Stimulated activated CD4-positive, alpha-beta T cell treated with anti-CD3 and anti-CD28 coated beads, TNF-alpha, amount 100 ng/mL, for 24 hours (primary cell): ENCODE measurements around the gene NDUFB10.
"Not testable (repeated sequence)": the region's sequence is repeated elsewhere in the genome, so short reads cannot be mapped to it uniquely, and the experiment has no call there.

Experiments
- DNase-seq, 3 experiments: peaks; one replicate each; pipeline ENCODE4 v3.0.0-alpha.2; 2020; ENCODE audit warnings: low read depth in 3 of 3

NDUFB10 gene

GRCh38 chr16:1924095-1924494 lies 35.2 kb upstream of the NDUFB10 start:
- no peak for DNase-seq

DNA sequence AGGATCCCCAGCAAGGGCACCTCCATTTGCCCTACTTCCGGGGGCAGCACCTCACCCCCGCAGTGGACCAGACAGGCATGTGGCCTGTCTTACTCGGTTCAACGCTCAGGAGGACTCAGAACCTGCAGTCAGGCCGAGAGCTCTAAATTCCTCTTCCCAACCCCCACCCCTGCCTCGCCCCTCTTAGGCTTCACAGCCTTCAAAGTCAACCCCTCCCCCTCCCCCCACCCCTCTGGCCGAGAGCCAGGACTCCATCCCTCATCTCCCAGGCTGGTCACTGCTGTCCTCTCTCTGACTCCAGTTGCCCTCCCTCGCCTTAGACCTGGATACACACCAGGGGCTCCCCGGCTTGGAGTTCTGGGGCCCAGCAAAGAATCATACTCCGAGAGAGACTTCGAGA lies 33.1 kb upstream of the NDUFB10 start:
- no peak for DNase-seq

DNA sequence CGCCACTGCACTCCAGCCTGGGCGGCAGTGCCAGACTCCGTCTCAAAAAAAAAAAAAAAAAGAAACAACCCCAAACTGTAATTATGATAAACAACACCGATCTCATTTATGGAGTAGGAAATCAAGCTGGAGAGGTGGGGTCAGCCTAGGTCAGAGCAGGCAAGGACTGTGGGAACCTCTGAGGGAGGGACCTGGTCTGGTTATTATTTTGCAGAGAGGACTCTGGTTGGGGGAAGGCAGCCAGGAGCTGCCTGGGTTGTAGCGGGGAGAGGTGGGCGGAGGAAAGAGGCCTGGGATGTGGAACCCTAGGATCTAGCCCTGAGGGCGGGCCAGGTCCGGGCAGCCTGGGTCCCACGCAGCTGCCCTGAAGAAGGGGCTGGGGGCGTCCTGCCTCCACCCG lies 30.2 kb upstream of the NDUFB10 start:
- no peak for DNase-seq

DNA sequence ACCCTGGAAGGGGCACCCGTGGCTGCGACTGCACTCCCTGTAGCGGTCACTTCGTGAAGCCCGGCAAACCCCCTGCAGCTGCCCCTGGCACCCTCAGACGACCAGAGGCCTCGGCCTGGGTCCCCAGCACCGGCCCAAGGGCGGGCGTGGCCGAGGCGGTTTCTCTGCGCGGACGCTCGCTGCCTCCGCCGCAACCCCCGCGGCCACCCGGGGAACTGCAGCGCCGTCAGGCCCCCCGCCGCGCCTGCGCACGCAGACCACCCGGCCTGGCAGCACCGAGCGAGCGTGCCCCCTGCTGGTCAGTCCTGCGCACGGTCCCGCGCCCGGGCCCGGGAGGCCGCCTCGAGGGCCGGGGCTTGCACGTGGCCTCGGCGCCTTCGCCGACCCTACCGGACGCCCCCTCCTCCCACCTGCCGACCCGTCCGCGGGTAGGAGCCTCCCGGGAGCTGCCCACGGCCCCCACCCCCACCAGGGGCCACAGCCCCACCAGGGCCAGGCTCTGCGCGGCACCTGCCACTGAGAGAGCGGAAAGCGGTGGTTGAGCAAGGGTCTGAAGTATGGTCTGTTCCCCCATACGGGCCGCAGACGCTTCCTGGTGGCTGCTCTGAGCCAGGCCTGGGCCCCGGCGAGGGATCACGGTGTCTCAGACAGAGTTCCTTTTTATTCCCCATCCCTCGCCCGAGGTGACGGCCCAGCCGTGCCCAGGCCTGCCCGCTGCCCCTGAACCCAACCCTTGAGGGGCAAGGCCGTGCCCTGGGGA lies 29.6 kb upstream of the NDUFB10 start:
- peak; percentile 82 to 91 (median 88) for DNase-seq

DNA sequence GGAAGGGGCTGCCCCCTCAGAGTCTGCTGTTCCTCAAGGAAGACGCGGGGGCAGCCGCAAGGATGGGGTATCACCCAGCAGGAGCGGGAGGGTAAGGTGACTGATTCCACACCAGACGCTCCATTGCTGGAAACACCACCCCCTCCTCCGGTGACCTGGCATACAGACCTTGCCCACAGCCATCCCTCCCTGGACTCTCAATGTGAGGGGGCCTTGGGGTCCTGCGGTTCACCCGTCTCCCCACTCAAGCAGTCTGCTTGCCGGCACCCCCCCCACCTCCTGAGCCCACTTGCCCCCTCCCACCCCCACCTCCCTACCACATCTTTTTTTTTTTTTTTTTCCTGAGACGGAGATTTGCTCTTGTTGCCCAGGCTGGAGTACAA lies 29.0 kb upstream of the NDUFB10 start:
- no peak for DNase-seq

DNA sequence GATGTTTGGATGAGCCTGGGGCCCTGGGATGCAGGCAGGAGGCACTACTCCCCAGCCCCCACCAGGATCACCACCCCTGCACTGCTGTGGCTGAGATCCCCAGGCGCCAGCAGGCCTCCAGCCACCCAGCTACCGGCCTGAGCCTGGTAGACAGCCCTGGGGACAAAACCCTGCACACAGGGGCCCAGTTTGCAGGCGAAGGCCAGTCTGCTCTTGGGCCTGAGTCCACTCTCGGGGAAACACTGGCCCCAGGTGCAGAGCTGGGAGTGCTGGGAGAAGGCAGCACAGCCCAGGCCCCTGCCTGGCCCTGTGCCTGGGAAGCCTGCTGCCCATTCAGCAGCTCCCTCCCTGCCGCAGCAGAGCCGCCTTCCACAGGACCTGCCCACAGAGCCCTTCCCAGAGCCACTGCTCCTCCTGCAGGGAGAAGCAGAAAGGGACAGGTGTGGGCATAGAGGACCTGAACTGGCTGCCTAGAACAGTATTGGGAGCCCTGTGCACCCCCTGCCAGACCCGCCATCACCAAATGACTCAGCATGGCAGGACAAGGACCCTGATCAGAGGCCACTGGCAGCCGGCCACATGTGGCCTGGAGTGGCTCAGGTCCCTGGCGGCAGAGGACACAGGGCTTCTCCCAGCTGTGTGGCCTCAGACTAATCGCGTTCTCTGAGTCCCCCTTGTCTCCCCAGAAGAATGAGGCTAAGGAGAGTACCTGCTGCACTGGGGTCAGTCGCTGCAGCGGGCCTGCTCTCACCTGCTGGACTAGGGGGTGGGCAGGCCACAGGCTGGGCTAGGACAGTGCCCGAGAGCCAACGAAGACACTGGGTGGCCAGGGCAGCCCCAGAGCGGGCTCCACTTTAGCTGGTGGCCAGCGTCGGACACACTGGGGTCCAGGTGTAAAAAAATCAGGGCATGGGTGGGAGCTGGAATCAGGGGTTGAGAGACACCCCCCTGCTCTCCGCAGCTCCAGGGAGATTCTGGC lies 27.0 kb upstream of the NDUFB10 start:
- no peak for DNase-seq

DNA sequence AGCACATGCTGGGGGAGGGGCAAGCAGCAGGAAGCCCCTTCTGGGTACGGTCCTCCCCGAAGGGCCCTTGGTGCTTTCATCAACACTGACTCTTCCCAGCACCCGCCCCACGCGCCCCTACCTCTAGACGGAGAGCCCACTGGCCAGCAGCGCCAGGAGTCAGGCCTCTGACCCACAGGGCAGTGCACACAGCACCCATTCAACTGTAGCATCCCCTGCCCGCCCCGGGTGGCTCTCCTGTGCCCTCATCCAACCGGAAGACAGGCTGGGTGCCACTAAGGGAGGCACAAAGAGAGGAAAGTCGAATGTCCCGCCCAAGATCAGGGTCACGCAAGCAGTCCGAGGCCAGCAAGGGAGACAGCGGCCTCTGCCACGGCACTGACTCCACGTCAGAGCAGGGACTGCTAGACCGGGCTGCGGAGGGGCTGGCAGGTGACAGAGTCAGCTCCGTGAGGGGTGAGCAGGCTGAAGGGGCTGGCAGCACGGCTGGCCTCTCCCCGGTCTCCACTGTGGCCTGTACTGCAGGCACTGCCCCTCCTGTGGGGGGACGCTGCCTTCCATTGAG lies 26.2 kb upstream of the NDUFB10 start:
- DNase-seq, result no peak

GRCh38 chr16:1936945-1937479 lies 22.3 kb upstream of the NDUFB10 start:
- no peak for DNase-seq

DNA sequence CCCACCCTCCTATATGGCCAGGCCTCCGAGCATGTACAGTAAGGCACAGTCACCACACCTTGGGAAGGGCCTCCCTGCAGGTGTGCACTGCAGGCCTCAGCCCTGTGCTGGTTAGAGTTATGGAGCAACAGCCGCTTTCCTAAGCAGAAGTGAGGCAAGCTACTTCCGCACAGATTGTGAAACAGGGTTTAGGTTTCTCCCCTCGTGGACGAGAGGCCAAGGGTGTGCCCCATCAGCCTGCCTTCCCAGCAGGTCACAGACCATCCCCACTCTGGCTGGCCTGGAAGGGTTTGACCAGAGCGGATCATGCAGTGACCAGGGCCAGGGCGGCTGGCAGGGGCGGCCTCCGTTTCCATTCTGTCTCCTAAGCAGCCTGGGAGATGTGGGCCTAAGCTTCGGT lies 21.0 kb upstream of the NDUFB10 start:
- DNase-seq, result no peak

GRCh38 chr16:1938910-1939309 lies 20.4 kb upstream of the NDUFB10 start:
- no peak for DNase-seq

DNA sequence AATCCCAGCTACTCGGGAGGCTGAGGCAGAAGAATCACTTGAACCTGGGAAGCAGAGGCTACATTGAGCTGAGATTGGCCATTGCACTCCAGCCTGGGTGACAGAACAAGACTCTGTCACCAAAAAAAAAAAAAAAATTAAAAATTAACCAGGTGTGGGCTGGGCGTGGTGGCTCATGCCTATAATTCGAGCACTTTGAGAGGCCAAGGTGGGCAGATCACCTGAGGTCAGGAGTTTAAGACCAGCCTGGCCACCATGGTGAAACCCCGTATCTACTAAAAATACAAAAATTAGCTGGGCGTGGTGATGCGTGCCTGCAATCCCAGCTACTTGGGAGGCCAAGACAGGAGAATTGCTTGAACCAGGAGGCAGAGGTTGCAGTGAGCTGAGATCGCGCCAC lies 19.5 kb upstream of the NDUFB10 start:
- not testable (repeated sequence) for DNase-seq

DNA sequence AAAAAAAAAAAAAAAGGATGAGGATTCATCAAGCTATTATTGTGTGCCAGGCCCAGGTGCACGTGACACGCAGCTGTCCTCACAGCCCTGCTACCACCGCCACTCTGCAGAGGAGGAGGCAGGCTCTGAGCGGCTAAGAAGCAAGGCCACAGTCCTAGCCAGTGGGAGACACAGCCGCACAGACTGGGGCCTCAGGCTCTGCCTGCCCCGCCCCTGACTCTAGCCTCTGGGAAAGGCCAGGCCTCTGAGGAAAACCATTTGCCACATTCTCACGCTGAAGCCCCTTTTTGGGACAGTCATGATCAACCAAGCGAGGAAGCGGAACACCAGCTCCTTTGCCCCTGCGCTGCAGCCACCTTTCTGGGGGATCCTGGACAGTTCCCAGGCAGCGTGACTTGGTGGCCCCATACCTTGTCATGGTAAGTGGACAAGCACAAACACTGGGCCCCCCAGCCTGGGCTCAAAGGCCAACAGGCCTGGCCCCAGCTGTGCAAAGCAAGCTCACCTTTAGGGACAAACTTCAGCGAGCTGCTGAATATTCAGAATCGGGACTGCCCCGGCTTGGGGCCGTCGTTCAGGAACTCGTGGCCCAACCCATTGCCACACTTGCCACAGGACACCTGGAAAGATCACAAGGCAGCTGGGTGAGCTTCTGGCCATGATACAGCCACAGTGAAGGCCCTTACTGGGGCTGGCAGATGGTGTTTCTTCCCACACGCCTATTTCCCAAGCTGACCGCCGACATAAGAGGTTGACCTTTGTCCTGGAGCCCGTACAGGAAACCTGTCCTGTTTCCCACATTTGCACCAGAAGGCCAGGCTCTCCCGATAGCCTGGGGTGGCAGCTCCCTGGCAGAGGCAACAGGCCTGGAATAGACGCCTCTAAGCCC lies 18.8 kb upstream of the NDUFB10 start:
- no peak for DNase-seq

DNA sequence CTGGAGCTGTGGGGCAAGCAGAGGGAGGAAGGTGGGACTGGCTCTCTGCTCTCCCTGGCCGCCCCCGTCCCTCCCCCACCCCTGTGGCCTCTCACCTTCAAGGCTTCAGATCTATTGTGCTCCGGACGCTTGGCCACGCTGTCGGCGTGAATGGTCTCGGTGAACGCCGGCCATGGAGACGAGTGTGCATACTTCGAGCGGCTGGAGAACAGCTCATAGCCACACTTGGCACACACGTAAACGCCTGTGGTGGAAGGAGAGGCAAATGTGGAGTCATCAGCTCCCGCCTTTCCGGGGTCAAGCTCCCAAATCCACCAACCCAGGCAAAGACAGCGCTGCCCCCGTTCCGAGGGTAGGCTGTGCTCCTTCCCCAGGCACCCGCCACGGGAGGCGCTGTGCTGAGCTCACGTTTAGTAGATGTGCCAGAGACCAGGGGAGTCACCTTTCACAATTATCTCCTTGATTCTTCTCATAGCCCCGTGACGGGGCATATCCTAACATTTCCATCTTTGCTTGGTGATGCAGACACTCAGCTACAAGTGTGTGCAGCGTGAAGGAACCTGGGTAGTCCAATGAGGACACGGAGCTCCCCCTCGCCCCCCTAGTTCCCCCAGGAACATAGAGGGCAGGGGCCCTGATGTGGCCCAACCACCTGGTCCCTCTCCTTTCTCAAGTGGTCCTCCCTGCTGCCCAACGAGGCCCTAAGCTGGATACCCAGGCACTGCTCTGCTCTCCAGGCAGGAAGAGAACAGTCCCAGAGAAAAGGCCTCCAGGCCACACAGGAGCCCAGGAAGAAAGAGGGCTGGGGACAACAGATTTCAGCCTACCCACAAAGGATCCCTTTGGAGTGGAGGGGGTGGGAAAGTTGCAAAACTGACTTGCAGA lies 17.9 kb upstream of the NDUFB10 start:
- DNase-seq, result no peak

GRCh38 chr16:1942047-1942809 lies 17.1 kb upstream of the NDUFB10 start:
- no peak for DNase-seq

- peak; percentile 99 to 100 (median 99) for DNase-seq
Observed at GRCh38 chr16:1942810-1943726, 16.3 kb upstream of the NDUFB10 start, which contains the start of gene MSRB1. Gene MSRB1, minus strand, starts transcription at chr16:1943199. Its CDS starts 43 bp downstream, at chr16:1943156.

DNA sequence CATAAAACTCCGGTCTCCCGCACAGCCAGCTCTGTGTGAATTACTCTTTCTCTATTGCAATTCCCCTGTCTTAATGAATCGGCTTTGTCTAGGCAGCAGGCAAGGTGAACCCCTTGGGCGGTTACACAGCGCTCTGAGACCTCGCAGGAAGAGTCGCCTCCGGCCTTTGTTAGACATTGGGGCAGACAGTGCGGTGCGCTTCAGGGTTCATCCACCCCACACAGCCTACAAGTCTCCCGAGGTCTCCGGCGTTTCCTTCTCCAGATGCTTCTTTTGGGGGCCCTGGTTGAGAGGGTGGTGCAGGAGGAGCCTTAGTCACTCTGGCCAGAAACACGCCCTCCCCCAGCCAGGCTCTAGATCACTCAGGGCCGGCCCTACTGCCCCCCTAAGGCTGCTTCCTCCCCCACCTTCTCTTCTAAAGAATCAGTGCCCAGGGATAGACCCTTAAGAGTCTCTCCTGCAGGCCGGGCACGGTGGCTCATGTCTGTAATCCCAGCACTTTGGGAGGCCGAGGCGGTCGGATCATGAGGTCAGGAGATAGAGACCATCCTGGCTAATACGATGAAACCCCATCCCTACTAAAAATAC lies 14.6 kb upstream of the NDUFB10 start:
- DNase-seq, result no peak

DNA sequence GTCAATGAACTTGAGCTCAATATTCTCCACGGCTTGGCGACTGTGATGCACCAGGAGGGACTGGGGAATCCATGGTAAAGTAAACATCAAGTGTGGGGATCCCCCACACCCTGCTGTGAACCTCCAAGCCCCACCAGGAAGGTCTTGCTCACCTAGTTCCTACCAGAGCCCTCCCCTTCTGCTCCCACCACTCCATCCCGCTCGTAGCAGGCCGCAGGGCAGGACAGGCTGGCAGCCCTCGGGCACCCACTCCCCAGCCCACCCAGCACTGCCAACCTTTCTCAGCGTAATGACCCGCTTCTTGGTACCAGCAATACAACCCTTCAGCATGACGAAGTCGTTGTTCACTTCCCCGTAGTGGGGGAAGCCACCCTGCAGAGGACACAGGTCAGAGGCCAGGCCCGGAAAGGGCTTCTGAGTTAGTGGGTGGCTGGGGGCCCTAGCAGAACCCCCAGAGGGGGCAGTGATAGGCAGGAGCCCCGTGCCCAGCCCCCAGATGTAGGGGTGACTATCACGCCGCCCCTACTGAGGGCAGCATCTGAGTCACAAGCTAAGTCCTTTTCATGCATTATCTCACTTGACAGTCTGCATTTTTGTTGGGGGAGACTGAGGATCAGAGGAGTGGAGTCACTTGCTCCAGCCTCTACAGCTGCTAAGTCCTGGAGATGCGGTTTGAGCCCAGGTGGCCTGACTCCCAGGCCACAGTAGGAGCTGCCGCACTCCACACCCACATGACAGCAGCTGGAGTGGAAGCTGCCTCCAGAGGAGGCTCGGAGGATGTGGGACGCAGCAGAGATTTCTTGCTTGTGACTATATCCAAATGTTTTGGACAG lies 13.6 kb upstream of the NDUFB10 start:
- no peak for DNase-seq
